ENCODE results near the gene ATP6V0C. TPM values are rescaled to one million over a fixed set of nuclear protein-coding genes. Genes with fewer than 3 reads are reported as not detected.

Gene ATP6V0C
- total RNA-seq (2022) (173 and 198 TPM in 2 replicates), Bru-seq, nascent RNA (percentile 52 among the genes with signal in this experiment), BruChase-seq, experiment 1, labeled RNA remaining after a 6-hour chase (percentile 38 among the genes with signal in this experiment), BruChase-seq, experiment 2, labeled RNA remaining after a 2-hour chase (percentile 55 among the genes with signal in this experiment)
- long read RNA-seq, transcript ATP6V0C-201 (3 exons, 1,175 nt) = major isoform, 135 of 141 reads
- long read RNA-seq, partial matches to known transcripts = 0 of 141 reads
- long read RNA-seq, other reads (novel, unspliced or antisense) = 2 of 141 reads

DNA sequence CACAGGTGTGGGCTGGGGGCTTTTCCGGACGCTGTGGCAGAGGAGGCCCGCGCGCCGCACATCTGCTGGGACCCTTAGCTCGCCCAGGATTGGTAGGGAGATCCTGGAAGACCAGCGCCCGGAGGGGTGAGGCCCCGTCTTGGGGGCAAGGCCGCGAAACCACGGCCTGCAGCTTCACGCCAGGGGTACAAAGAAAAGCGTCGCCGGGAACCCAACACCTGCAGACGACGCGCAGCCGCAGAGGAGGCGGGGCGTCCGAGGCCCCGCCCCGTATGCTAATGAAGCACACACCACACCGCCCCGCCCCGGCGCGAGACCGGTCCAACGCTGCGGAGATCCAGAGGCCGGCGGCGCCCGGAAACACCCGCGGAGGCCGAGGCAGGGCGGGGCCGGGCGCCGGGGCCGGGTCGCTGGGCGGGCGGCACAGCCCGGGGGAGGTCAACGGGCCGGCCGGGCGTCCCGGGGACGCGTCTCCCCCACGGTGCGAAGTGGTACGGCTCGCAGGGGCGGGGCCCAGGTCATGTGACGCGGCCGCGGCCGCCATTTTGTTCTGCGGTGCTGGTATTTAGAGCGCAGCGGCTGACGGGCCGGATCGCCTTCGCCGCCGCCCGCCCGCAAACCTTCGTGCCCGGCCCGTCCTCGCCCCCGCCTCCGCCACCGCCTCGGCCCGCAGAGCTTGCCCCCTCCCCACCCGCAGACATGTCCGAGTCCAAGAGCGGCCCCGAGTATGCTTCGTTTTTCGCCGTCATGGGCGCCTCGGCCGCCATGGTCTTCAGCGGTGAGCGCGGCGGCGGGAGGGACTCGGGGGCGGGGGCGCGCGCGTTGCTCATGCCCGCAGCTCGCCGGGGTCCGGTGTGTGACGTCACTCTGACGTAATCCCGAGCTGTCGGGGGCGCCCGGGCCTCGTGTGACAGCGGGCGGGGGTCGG, at the start of gene ATP6V0C:
ATP6V0C (plus strand) TSS at position 548 of the 928 bp plus-strand sequence; CDS start at position 700, 152 bp downstream.
- ChIA-PET POLR2A (interaction anchor here (0.5 to 4.0 kb wide), 14 partner anchors 12 to 549 kb away, joined by 3 to 57 read pairs (median 3); partner anchors contain the start of genes CEMP1, ECI1, PDPK1 and RPS2), CTCF (interaction anchor here (0.6 kb wide), 1 partner anchor 12 kb away, joined by 6 read pairs; no protein-coding TSS in a partner anchor)
- intact Hi-C loops (cut with micrococcal nuclease) = loop anchor here (2.0 kb wide), 1 partner anchor 39 kb away; the partner anchor contains the start of gene TBC1D24
- Mint-ChIP-seq H3K9me3 (ENCODE audit: unreplicated experiment) (no peaks in the 10 kb centered on the region), H3K4me1 (ENCODE audit: insufficient read depth, unreplicated experiment) (peaks cover 29% of the 10 kb centered on the region), H3K4me3 (ENCODE audit: unreplicated experiment) (peak within 1 kb of the TSS; percentile 87), H3K36me3 (ENCODE audit: insufficient read depth, unreplicated experiment) (peaks cover 18% of the 10 kb centered on the region), H3K27ac (ENCODE audit: low read depth, unreplicated experiment) (peak within 1 kb of the TSS; percentile 94), H3K27me3 (ENCODE audit: insufficient read depth, unreplicated experiment) (no peaks in the 10 kb centered on the region)
- TF ChIP-seq, protein P1, sequence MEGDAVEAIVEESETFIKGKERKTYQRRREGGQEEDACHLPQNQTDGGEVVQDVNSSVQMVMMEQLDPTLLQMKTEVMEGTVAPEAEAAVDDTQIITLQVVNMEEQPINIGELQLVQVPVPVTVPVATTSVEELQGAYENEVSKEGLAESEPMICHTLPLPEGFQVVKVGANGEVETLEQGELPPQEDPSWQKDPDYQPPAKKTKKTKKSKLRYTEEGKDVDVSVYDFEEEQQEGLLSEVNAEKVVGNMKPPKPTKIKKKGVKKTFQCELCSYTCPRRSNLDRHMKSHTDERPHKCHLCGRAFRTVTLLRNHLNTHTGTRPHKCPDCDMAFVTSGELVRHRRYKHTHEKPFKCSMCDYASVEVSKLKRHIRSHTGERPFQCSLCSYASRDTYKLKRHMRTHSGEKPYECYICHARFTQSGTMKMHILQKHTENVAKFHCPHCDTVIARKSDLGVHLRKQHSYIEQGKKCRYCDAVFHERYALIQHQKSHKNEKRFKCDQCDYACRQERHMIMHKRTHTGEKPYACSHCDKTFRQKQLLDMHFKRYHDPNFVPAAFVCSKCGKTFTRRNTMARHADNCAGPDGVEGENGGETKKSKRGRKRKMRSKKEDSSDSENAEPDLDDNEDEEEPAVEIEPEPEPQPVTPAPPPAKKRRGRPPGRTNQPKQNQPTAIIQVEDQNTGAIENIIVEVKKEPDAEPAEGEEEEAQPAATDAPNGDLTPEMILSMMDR (IDR thresholded peaks at IDR 0.05; ENCODE audit: unreplicated experiment) = no peak
- TSS peak; percentile 24 for BruUV-seq (replicated peaks)
- DNase-seq (ENCODE audit: unreplicated experiment) = peak; percentile 88

- no TSS peak for BruUV-seq (replicated peaks)
- POLR2A ChIA-PET = interaction anchor here (1.1 kb wide), 1 partner anchor 10 kb away, joined by 4 read pairs; the partner anchor contains the start of gene TBC1D24
These were observed 49.4 kb upstream of the ATP6V0C start for GRCh38 chr16:2464333-2464732.

DNA sequence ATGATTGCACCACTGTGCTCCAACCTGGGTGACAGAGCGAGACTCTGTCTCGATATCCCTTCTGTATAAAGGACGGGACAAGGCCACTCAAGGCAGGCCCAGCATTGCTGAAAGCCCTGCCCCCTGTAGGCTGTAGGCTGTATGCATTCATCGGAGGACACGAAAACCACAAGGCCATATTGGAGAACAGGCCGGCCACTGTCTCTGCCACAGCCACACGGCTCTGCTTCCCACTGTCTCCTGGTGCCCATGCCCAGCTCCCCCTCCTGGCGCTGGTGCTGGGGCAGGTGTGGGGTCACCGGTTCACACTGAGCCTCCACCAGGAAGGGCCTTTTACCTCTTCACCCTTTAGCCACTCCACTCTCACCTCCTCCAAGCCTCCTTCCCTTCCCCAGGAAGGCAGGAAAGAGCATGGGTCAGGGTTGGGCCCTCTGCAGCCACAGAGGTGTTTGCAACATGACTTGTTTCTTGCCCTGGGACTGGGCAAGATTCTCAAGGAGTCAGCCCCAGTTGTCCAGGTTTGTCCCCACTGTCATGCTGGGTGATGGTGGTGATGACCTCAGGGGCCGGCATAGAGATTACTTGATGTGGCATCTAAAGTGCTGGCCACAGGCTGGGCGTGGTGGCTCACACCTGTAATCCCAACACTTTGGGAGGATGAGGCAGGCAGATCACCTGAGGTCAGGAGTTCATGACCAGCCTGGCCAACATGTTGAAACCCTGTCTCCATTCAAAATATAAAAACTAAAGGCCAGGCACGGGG, 47.9 kb upstream of the ATP6V0C start:
- no TSS peak for BruUV-seq (replicated peaks)
- TF ChIP-seq, protein P1 (IDR thresholded peaks at IDR 0.05; ENCODE audit: unreplicated experiment) = no peak
- CTCF ChIA-PET = interaction anchor here (0.5 to 0.9 kb wide), 2 partner anchors 16 to 63 kb away, joined by 3 to 4 read pairs; no protein-coding TSS in a partner anchor
- Mint-ChIP-seq H3K4me1 (ENCODE audit: insufficient read depth, unreplicated experiment) (no peaks in the 10 kb centered on the region), H3K4me3 (ENCODE audit: unreplicated experiment) (no peak overlapping the region), H3K36me3 (ENCODE audit: insufficient read depth, unreplicated experiment) (no peaks in the 10 kb centered on the region), H3K27ac (ENCODE audit: low read depth, unreplicated experiment) (no peak overlapping the region), H3K27me3 (ENCODE audit: insufficient read depth, unreplicated experiment) (no peaks in the 10 kb centered on the region), H3K9me3 (ENCODE audit: unreplicated experiment) (no peaks in the 10 kb centered on the region)
- intact Hi-C loops (cut with micrococcal nuclease) = no loop called here
- POLR2A ChIA-PET = no interaction called here
- DNase-seq (ENCODE audit: unreplicated experiment) = no peak

More at GRCh38 chr16:2464333-2464732, 49.4 kb upstream of the ATP6V0C start:
- Mint-ChIP-seq H3K4me3 (ENCODE audit: unreplicated experiment) (no peak overlapping the region), H3K27me3 (ENCODE audit: insufficient read depth, unreplicated experiment) (no peaks in the 10 kb centered on the region), H3K36me3 (ENCODE audit: insufficient read depth, unreplicated experiment) (no peaks in the 10 kb centered on the region), H3K4me1 (ENCODE audit: insufficient read depth, unreplicated experiment) (peaks cover 5% of the 10 kb centered on the region), H3K27ac (ENCODE audit: low read depth, unreplicated experiment) (no peak overlapping the region), H3K9me3 (ENCODE audit: unreplicated experiment) (no peaks in the 10 kb centered on the region)
- TF ChIP-seq, protein P1 (IDR thresholded peaks at IDR 0.05; ENCODE audit: unreplicated experiment) = no peak
- intact Hi-C loops (cut with micrococcal nuclease) = no loop called here
- no peak for DNase-seq (ENCODE audit: unreplicated experiment)
- CTCF ChIA-PET = no interaction called here
